Activated CD4-positive, CD25-positive, alpha-beta regulatory T cell treated with anti-CD3 and anti-CD28 coated beads, Interleukin-2, amount 50 U/mL, for 16 hours (primary cell): ENCODE measurements around the gene CD302.
"Not testable (repeated sequence)": the region's sequence is repeated elsewhere in the genome, so short reads cannot be mapped to it uniquely, and the experiment has no call there.

Source experiments
- DNase-seq: peaks from one replicate; pipeline ENCODE4 v3.0.0-alpha.2; 2020; ENCODE audit warnings: low read depth, low spot score

Gene CD302

DNA sequence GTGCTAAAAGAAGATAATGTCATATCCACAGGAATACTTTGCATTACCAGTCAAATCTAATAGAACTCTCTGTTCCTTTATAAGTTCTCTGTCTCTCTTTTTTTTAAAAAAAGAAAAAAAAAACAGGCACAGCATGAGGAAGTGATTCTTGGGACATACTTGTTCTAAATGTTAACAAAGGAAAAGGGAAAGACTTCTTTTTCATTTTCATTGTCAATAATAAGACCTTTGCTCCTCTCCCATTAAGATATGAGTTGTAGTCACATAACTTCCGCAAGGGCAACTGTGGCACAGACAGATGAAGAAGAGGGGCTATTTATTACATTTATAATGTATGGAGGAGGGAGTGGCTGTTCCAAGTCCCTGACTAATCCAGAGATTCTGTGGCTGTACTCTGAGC, 4.7 kb downstream of the CD302 start:
- DNase-seq, result no peak

DNA sequence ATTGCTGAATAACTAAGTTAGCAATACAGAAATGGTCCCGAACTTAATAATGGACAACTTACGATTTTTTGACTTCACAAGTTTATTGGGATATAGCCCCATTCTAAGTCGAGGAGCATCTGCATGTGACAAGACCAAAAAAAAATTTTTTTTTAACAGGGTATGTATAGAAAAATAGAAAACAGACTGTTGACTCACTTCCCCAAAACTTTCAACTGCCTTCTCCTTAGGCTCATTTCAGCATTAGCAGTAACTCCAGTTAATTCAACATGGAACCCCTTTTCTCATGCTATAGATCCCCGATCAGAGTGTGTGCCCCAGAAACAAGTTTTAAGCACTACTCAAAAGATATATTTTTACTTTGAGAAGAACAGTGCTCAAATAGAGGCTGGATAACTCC, 5.4 kb downstream of the CD302 start:
- no peak for DNase-seq

DNA sequence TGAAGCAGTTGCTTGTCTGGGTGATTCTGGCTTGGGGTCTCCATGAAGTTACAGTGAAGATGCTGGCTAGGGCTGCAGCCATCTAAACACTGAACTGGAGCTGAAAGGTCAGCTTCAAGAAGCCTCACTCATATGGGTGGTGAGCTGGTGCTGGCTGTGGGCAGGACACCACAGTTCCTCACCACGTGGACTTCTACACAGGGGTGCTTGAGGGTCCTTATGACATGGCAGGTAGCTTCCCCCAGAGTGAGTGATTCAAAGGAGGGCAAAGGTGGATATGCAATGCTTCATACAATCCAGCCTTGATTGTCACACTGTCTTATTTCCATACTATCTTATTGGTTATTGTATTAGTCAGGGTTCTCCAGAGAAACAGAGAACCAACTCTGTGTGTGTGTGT, 6.0 kb downstream of the CD302 start:
- no peak for DNase-seq

DNA sequence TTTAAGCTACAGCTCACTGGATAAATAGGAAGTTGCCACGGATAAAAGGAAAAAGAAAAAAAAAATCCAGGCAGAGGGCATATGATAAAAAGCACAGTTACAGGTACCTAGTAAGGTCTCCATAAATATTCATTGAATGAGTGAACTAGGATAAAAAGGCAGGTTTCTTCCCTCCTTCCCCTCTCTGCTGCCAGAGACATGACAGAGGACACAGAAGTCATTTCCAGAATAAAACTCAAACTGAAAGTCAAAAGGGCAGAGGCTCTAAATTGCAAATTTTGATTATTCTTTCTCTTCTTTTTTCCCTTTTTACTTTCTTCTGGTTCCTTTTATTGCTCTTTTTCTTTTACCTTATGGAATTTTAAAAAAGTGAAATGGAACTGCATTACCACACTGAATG, 7.7 kb downstream of the CD302 start:
- DNase-seq, result no peak

DNA sequence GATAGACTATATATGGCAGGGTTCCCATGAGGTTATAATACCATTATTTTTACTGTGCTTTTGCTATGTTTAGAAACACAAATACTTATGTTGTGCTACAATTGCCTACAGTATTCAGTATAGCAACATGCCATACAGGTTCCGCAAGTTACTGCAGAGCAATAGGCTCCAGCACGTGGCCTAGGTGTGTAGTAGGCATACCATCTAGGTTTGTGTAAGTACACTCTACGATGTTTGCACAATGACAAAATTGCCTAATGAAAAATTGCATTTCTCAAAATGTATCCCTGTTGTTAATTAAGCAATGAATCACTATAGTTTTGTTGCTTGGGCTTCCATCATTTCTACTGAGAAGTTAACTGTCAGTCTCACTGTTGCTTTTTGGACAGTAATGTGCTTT, 9.8 kb downstream of the CD302 start:
- no peak for DNase-seq

DNA sequence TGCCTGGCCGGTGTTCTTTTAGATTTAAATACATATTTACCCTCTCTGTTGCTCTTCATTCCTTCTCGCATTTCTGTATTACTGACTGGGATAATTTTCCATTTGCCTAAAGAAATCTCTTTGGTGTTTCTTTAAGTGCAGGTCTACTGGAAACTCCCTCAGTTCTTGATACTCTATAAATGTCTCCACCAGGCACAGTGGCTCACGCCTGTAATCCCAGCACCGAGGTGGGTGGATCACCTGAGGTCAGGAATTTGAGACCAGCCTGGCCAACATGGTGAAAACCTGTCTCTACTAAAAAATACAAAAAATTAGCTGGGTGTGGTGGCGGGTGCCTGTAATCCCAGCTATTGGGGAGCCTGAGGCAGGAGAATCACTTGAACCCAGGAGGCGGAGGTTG, 10.4 kb downstream of the CD302 start:
- not testable (repeated sequence) for DNase-seq

DNA sequence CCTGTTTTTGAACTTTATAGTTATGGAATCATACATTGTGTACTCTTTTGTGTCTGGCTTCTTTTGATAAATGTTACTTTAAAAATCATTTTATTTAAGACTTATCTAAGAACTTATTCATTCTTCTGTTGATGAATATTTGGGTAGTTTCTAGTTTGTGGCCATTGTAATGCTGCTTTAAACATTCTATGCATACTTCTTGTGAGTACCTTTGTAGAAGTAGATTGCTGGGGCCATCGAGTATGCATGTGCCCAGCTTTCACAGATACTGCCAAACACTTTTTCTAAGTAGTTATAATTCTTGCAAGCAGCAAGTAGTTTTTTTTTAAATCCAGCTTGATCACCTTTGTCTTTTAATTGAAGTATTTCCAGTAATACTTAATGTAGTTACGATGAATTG, 11.1 kb downstream of the CD302 start:
- no peak for DNase-seq

DNA sequence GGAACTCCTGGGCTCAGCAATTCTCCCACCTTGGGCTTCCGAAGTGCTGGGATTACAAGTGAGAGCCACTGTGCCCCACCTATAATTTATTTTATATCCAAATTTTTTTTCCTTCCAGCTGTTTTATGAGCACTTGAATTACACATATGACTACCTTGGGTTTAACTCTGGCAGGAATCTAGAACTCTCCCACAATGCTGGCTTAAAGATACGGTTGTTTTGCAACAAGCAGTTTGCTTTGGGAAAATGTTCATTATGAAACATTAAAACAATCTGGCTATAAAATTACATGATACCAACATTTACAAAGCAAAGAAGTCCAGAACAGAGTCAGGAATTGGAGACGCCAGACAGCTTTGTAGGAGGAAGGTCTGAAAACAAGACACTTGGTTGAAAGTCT, 12.8 kb downstream of the CD302 start:
- DNase-seq, result no peak

DNA sequence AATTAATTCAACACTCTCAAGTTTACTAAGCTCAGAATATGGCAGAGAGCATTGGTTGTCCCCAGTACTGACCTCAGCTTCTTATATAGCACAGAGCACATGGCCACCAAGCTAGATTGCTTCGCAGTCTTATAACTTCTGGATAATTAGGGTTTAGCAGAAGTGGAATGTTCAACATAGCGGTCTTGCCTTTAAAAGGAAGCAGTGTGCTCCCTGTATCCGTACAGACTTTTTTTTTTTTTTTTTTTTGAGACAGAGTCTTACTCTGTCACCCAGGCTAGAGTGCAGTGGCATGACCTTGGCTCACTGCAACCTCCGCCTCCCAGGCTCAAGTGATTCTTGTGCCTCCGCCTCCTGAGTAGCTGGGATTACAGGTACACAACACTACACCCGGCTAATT, 13.3 kb downstream of the CD302 start:
- DNase-seq, result not testable (repeated sequence)

DNA sequence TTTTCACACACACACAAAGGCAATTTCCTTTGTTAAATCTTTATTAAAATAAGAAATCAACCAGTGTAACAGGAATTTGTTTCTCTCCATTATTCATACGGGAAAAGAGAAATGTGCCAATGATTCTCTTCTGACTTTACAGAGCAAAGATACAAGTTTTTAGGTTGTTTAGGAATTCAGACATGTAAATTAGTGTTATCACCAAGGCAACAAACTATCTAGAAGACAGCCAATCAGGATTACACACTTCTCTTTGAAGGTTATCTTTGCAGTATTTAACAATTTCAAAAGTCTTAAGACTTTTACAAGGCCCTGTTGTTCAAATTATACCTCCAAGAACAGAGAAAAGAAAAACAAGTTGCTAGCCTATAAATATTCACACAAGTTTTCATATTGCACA, 14.5 kb downstream of the CD302 start:
- DNase-seq, result no peak

DNA sequence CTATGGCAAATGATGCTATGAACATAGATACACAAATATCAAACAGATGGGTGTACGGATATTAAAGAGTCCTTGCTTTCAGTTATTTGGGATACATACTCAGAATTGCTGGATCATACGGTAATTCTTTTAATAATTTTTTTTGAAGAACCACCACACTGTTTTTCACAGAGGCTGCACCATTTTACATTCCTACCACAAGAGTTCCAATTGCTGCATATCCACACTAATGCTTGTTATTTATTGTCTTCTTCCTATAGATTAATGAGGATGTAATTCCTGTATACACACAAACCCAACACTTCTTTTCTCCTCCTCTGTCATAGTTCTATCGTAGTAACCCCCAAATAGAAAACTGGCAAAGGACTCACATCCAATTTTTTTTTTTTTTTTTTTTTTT, 21.7 kb downstream of the CD302 start:
- DNase-seq, result no peak

DNA sequence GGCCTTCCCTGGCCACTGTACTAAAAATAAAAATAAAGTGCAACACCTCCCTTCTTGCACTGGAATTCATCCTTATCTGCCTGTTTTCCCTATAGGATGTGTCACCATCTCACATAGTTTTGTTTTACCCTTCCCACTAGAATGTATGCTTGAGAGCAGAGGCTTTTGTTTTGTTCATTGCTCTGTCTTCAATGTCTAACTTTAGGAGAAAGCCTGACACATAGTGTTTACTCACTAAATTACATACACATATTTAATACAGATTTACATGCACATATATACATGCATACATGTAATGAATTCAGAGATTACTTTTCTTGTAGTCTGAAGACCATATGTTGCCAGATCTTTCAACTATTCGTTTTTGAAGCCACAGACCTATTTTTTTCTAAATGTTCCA, 23.0 kb downstream of the CD302 start:
- DNase-seq, result no peak

DNA sequence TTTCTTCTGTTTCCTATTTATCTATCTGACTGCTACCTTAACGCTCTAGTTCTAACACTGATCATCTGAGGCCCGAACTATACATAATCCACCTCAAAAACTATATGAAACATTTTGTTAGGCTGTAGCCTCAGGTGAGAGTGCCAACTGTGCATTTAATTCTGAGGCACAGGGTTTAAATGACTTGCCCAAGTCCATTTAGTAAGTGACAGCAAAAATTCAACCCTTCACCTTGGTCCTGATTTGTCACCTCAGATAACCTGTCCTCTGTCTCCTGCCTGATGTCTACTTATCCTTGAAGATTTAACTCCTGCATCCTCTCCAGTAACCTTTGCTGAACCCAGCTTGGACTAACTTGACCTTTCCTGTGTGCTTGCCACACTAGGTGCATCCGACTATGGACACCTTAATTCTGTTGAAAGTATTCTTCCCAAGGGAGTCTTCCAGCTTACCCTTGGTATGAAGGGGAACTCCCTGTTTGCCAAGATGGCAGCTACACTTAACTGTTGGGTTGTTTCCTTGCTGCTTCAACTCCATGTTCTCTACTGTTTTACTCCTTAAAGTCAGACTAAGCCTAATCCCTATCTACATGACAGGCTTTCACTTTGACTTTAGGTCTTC, 23.5 kb downstream of the CD302 start:
- DNase-seq, result no peak

DNA sequence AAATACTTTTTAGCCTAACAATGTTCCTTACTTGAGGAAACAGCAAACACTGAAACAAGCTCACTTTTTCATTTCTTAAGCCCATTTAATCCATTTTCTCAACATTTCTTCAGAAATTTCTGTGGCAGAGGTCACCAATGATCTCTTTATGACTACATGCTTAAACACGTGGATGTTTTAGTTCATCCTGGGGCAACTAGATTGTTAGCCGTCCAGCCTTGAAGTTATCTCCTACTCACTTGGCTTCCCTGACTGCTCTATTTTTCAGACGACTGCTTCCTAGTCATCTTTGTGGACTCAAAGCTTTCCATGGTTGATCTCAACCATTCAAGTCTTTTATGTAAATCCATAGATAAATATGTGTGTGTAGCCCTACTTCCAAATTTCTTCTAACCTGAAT, 24.1 kb downstream of the CD302 start:
- DNase-seq, result no peak

DNA sequence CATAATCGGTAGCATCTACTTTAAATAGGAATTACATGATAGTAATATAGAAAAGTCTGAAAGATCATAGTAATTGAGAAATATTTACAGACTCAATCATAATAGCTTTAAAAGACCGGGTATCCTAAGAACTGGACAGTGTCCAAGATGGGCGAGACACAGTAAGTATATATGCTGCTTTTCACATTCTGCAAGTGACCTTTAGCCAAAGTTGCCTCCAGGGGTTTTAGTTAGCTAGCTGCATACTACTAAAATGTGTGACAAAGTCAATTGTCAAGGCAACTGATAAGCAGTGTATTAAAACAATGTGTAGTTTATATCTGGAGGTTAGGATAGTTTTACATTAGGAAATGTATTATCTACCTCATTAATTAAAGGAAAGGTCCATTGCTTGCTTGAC, 24.6 kb downstream of the CD302 start:
- DNase-seq, result no peak

DNA sequence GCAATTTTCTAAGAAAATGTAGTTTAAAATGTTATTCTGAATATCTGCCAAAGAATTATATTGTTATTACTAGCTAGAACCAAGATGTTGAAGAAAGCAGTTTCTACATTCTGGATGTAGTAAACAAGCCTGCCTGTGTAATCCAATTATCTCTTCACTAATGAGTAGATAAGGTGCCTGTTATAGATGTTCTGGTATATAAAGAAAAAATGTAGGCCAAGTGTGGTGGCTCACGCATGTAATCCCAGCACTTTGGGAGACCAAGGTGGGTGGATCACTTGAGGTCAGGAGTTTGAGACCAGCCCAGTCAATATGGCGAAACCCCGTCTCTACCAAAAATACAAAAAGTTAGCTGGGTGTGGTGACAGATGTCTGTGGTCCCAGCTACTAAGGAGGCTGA, 28.9 kb downstream of the CD302 start:
- no peak for DNase-seq

DNA sequence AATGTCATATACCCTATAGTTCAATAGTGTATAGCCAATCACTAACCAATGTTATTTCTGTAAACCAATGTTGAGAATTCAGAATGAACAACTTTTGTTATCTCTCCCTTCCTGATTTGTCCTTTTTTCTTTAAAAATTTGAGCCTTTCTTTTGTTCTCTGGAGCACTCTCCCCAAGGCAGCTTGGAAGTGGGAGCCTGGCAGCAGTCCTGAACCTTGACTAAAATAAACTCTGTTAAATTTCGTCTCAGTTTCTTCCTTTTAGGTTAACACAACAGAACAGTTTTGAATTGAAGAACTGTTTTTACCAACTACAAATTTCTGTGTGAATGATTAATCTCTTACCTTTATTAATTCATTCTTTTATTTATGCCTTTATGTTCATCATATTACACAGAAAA, 35.9 kb downstream of the CD302 start:
- DNase-seq, result no peak

DNA sequence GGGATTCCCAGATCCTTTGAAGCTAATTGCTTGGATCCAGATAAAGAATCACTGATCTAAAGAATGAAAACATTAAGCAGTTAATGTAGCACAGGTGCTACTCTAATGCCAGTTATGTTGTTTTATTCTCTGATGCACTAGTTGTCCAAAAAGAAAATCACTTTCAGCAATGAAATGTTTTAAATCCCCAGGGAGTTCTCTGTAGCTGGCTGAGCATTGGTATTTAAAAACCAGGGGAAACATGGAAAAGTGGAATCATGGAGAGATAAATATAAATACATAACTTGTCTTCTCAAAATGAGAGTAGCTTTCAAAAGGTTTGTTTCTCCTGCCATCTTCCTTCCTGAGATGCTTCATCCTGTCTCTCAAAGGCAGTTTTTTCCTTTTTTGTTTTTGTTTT, 37.7 kb downstream of the CD302 start:
- no peak for DNase-seq

DNA sequence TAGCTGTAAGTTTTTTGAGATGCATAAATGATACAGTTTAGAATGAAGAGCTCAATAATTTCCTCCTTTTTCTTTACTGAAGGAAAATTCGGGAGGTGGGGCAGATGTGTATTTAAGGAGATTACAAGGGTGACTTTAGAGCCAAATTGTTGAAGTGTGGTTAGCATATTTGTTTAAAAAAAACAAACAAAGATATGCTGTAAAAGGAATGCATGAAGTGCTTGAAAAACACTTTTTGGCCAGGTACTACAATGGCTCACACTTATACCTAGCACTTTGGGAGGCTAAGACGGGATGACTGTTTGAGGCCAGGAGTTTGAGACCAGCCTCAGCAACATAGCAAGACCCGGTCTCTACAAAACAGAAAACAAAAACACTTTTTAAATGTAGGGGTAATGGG, 38.4 kb downstream of the CD302 start:
- no peak for DNase-seq

DNA sequence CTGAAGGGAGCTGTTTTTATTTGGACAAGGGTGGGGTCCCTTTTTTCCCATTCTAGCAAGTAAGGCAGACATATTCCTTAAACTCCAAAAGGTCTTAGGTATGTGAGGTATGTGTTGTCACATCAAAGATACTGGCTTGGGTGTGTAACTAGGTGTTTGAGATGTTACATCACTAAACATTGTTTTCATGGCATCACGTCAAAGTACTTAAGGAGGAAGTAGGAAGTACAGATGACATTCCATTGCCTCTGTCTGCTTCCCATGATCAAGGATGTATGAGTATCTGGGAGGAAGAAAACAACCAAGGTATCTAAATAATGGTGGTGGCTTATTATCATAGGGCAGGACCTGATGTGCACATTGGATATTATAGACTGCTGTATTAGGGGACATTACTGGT, 39.3 kb downstream of the CD302 start:
- DNase-seq, result no peak

DNA sequence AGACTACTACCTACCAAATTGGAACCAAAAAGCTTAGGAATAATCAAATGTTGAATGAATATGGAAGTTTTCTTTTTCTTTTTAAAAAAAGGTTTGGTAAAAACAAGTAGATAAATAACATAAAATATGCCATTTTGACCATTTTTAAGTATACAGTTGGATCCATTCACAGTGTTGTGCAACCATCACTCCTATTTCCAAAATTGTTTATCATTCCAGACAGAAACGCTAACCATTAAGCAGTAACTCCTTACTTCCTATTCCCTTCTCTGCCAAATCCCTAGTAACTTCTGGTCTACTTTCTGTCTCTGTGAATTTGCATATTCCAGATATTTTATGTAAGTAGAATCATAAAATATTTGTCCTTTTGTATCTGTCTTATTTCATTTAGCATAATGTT, 39.8 kb downstream of the CD302 start:
- DNase-seq, result no peak

DNA sequence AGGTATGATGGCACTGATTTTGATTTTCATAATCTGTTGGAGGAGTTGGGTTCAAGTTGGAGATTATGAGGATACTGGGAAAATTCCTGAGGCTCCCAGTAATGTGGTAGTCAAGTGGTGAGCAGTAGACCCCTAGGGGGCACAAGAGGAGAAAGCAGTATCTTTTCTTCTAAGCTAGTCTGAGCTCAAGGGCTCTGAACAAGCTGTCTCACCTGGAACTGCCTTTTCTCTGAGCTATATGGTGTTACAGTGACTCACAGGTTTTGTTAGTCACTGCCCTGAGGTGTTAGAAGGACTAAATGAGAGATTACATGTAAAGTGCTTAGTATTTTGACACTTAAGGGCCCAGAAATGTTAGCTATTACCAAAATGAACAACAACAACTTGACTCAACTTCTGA, 42.2 kb downstream of the CD302 start:
- no peak for DNase-seq

DNA sequence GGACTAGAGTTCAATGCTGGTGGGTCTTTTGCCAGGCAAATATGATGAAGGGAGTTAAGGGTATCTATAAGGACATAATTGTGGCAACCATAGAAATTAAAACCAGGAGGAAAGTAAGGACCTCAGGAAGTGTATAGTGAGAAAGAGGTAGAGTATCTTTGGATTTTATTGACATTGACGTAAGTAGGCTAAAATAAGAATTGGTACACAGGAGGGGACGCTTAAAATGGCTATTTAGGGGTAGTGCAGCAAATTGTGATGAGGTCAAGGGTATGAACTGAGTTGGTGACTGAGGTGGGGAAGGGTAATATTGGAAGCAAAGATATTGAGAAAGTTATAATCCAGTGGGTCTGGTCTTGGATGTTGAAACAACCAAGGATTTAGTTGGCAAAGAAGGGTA, 43.0 kb downstream of the CD302 start:
- DNase-seq, result no peak

DNA sequence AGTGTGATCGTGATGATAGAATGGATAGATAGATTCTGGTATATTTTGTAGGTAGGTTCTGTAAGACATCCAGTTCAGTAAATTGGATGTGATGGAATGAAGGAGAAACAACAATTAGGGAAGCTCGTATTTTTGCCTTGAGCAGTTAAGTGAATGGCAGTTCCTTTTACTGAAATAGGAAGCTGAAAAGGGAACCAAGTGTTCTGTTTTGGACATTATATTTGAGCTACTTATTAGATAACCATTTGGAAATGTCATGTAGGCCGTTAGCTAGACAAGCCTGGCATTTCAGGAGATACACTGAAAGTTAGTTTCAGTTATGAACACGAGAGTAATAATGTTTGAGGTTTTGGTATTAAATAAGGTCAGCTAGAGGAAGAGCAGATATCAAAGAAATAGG, 44.2 kb downstream of the CD302 start:
- DNase-seq, result no peak

DNA sequence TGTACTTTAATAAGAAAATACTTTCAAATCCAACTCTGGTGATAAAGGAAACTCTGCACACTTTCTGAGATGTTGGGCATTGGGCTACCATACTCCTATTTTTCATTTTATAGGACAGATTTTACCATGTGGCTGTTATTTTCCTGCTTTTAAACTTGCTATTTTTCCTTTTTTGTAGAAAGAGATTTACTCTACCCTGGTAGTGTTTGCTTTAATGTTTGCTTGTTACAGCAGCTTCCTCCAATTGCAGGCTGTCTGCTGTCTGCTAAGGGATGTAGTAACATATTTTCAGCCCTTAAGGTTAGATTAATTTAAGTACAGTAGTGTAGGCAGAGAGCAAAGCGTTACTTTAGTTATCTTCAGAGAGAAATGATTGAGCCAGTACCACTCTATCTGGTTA, 47.1 kb downstream of the CD302 start:
- DNase-seq, result no peak
